Measurements from ENCODE around the gene LBP.
"Not testable (repeated sequence)": the region's sequence is repeated elsewhere in the genome, so short reads cannot be mapped to it uniquely, and the experiment has no call there.

The LBP gene

GRCh38 chr20:38346247-38346651, at the start of gene LBP:
TSS of gene LBP (plus strand) at chr20:38346482. CDS start at chr20:38346517, 35 bp downstream.
- in situ Hi-C loops (cut with HindIII; ENCODE audit: low sequenced_read_pairs): no loop called here

GRCh38 chr20:38297916-38298674, 48.2 kb upstream of the LBP start:
- in situ Hi-C loops (cut with HindIII; ENCODE audit: low sequenced_read_pairs): no loop called here

- in situ Hi-C loops (cut with HindIII; ENCODE audit: low sequenced_read_pairs): no loop called here
Measured at GRCh38 chr20:38298768-38299288, 47.5 kb upstream of the LBP start.

- in situ Hi-C loops (cut with HindIII; ENCODE audit: low sequenced_read_pairs): no loop called here
Measured at GRCh38 chr20:38299963-38300362, 46.3 kb upstream of the LBP start.

- in situ Hi-C loops (cut with HindIII; ENCODE audit: low sequenced_read_pairs): no loop called here
Measured at GRCh38 chr20:38300438-38300837, 45.8 kb upstream of the LBP start.

GRCh38 chr20:38301309-38301708, 45.0 kb upstream of the LBP start:
- in situ Hi-C loops (cut with HindIII; ENCODE audit: low sequenced_read_pairs): no loop called here

- in situ Hi-C loops (cut with HindIII; ENCODE audit: low sequenced_read_pairs): no loop called here
Measured at GRCh38 chr20:38302786-38303185, 43.5 kb upstream of the LBP start.

GRCh38 chr20:38303908-38304379, 42.3 kb upstream of the LBP start, which contains the start of gene BPI:
TSS of gene BPI (plus strand) at chr20:38304156. CDS start at chr20:38304224, 68 bp downstream.
- in situ Hi-C loops (cut with HindIII; ENCODE audit: low sequenced_read_pairs): no loop called here

GRCh38 chr20:38304845-38305447, 41.3 kb upstream of the LBP start:
- in situ Hi-C loops (cut with HindIII; ENCODE audit: low sequenced_read_pairs): no loop called here

- in situ Hi-C loops (cut with HindIII; ENCODE audit: low sequenced_read_pairs): no loop called here
Measured at GRCh38 chr20:38305541-38305940, 40.7 kb upstream of the LBP start.

- in situ Hi-C loops (cut with HindIII; ENCODE audit: low sequenced_read_pairs): no loop called here
Measured at GRCh38 chr20:38306379-38306778, 39.9 kb upstream of the LBP start.

- in situ Hi-C loops (cut with HindIII; ENCODE audit: low sequenced_read_pairs): no loop called here
Measured at GRCh38 chr20:38307371-38308046, 38.8 kb upstream of the LBP start.

GRCh38 chr20:38308047-38308438, 38.2 kb upstream of the LBP start:
- in situ Hi-C loops (cut with HindIII; ENCODE audit: low sequenced_read_pairs): no loop called here

- in situ Hi-C loops (cut with HindIII; ENCODE audit: low sequenced_read_pairs): no loop called here
Measured at GRCh38 chr20:38308447-38308846, 37.8 kb upstream of the LBP start.

GRCh38 chr20:38311091-38311490, 35.2 kb upstream of the LBP start:
- in situ Hi-C loops (cut with HindIII; ENCODE audit: low sequenced_read_pairs): no loop called here

GRCh38 chr20:38311491-38311890, 34.8 kb upstream of the LBP start:
- in situ Hi-C loops (cut with HindIII; ENCODE audit: low sequenced_read_pairs): no loop called here

GRCh38 chr20:38313676-38314075, 32.6 kb upstream of the LBP start:
- in situ Hi-C loops (cut with HindIII; ENCODE audit: low sequenced_read_pairs): no loop called here

- in situ Hi-C loops (cut with HindIII; ENCODE audit: low sequenced_read_pairs): not testable (repeated sequence)
Measured at GRCh38 chr20:38314350-38314749, 31.9 kb upstream of the LBP start.

- in situ Hi-C loops (cut with HindIII; ENCODE audit: low sequenced_read_pairs): no loop called here
Measured at GRCh38 chr20:38315290-38315966, 30.9 kb upstream of the LBP start.

GRCh38 chr20:38316341-38316740, 29.9 kb upstream of the LBP start:
- in situ Hi-C loops (cut with HindIII; ENCODE audit: low sequenced_read_pairs): no loop called here

GRCh38 chr20:38317422-38317821, 28.9 kb upstream of the LBP start:
- in situ Hi-C loops (cut with HindIII; ENCODE audit: low sequenced_read_pairs): no loop called here
